ENCODE data around the gene DEXI. TPM values are rescaled to one million over a fixed set of nuclear protein-coding genes. Genes with fewer than 3 reads are reported as not detected.

DEXI gene
- polyA plus RNA-seq, 3 donors, result 4.9 to 10.8 (median 6.8) TPM

GRCh38 chr16:10889855-10890254, 52.4 kb downstream of the DEXI start:
- Histone ChIP-seq H3K9me3 (replicated peaks in 1 of 2; ENCODE audit: control insufficient read depth in 1 of 2, insufficient read depth in 1 of 2, low read length in 2 of 2) (no peaks in the 10 kb centered on the region), H4K20me1 (ENCODE audit: insufficient read depth, low read length) (peaks cover 90% of the 10 kb centered on the region), H2AFZ (ENCODE audit: insufficient read depth, low read depth, low read length, poor library complexity, severe bottlenecking) (no peak overlapping the region), H3K36me3 (replicated peaks in 1 of 2; ENCODE audit: control insufficient read depth in 1 of 2, insufficient read depth in 2 of 2, low read length in 2 of 2) (peaks cover 18 to 23% of the 10 kb centered on the region in 2 donors), H3K9ac (ENCODE audit: insufficient read depth, low read length, poor library complexity, severe bottlenecking) (no peak overlapping the region), H3K4me3 (replicated peaks in 1 of 3; ENCODE audit: low read depth in 2 of 3, low read length in 3 of 3) (peak overlapping the region in 1 of 3 experiments; percentile 52), H3K79me2 (ENCODE audit: insufficient read depth, low read length) (peaks cover 100% of the 10 kb centered on the region), H3K27me3 (ENCODE audit: control insufficient read depth in 2 of 2, insufficient read depth in 2 of 2, low read length in 2 of 2) (no peaks in the 10 kb centered on the region), H3K4me2 (replicated peaks; ENCODE audit: extremely low read depth, low read length, poor library complexity, severe bottlenecking) (peak overlapping the region; percentile 35), H3K27ac (ENCODE audit: low read depth in 1 of 2, low read length in 2 of 2) (peak overlapping the region; percentile 11 to 69), H3K4me1 (ENCODE audit: control insufficient read depth in 1 of 2, insufficient read depth in 2 of 2, low read length in 2 of 2) (peaks cover 96 to 99% of the 10 kb centered on the region in 2 donors)
- no peaks in the 10 kb centered on the region for H3K27me3 Mint-ChIP-seq (ENCODE audit: low read depth in 3 of 3)
- intact Hi-C loops (cut with micrococcal nuclease), result loop anchor here in 1 of 2 donors (10.0 kb wide), 1 partner anchor 145 kb away; the partner anchor contains the start of gene NUBP1
- TF ChIP-seq CTCF (IDR thresholded peaks at IDR 0.05), result no peak
- peak overlapping the region in 1 of 2 donors; percentile 88 for H3K4me3 Mint-ChIP-seq
- 52% methylated on average over 3 of the region's 4 CpGs for WGBS (ENCODE audit: insufficient coverage)
- peak overlapping the region in 5 of 7 donors; percentile 50 to 96 (median 77) for H3K27ac Mint-ChIP-seq
- H3K9me3 Mint-ChIP-seq, result peaks cover 0 to 2% (median 0%) of the 10 kb centered on the region in 7 donors
- peak in 2 of 3 donors; percentile 39 to 47 for DNase-seq
- H3K36me3 Mint-ChIP-seq, result peaks cover 40 to 52% of the 10 kb centered on the region in 2 donors
- peaks cover 96% of the 10 kb centered on the region for H3K4me1 Mint-ChIP-seq

- no peak overlapping the region for H3K9ac ChIP-seq (ENCODE audit: insufficient read depth, low read length, poor library complexity, severe bottlenecking)
- 50% methylated on average over 2 of the region's 10 CpGs for WGBS (ENCODE audit: insufficient coverage)
- H3K36me3 Mint-ChIP-seq, result peaks cover 48 to 58% of the 10 kb centered on the region in 2 donors
- H3K27me3 ChIP-seq (ENCODE audit: control insufficient read depth in 2 of 2, insufficient read depth in 2 of 2, low read length in 2 of 2), result no peaks in the 10 kb centered on the region
- peaks cover 100% of the 10 kb centered on the region in 2 donors for H3K4me1 ChIP-seq (ENCODE audit: control insufficient read depth in 1 of 2, insufficient read depth in 2 of 2, low read length in 2 of 2)
- peaks cover 90% of the 10 kb centered on the region for H4K20me1 ChIP-seq (ENCODE audit: insufficient read depth, low read length)
- peaks cover 100% of the 10 kb centered on the region for H3K79me2 ChIP-seq (ENCODE audit: insufficient read depth, low read length)
- H3K36me3 ChIP-seq (replicated peaks in 1 of 2; ENCODE audit: control insufficient read depth in 1 of 2, insufficient read depth in 2 of 2, low read length in 2 of 2), result peaks cover 23 to 28% of the 10 kb centered on the region in 2 donors
- H3K27ac ChIP-seq (ENCODE audit: low read depth in 1 of 2, low read length in 2 of 2), result peak overlapping the region; percentile 42 to 82
- peak overlapping the region; percentile 59 to 97 (median 92) for H3K27ac Mint-ChIP-seq
- peak overlapping the region; percentile 6 to 52 (median 8) for H3K4me3 ChIP-seq (replicated peaks in 1 of 3; ENCODE audit: low read depth in 2 of 3, low read length in 3 of 3)
- peak overlapping the region; percentile 56 to 88 for H3K4me3 Mint-ChIP-seq
- H2AFZ ChIP-seq (ENCODE audit: insufficient read depth, low read depth, low read length, poor library complexity, severe bottlenecking), result no peak overlapping the region
- H3K27me3 Mint-ChIP-seq (ENCODE audit: low read depth in 3 of 3), result no peaks in the 10 kb centered on the region
- no peak for DNase-seq
- intact Hi-C loops (cut with micrococcal nuclease), result no loop called here
- H3K9me3 ChIP-seq (replicated peaks in 1 of 2; ENCODE audit: control insufficient read depth in 1 of 2, insufficient read depth in 1 of 2, low read length in 2 of 2), result no peaks in the 10 kb centered on the region
- TF ChIP-seq CTCF (IDR thresholded peaks at IDR 0.05), result no peak
- peaks cover 100% of the 10 kb centered on the region for H3K4me1 Mint-ChIP-seq
- peaks cover 0 to 2% (median 0%) of the 10 kb centered on the region in 7 donors for H3K9me3 Mint-ChIP-seq
- peak overlapping the region; percentile 66 for H3K4me2 ChIP-seq (replicated peaks; ENCODE audit: extremely low read depth, low read length, poor library complexity, severe bottlenecking)
Observed at GRCh38 chr16:10888320-10888937, 53.8 kb downstream of the DEXI start.

Measured in CD14-positive monocyte (primary cell).